Stimulated activated CD4-positive, alpha-beta T cell treated with anti-CD3 and anti-CD28 coated beads, TNF-alpha, amount 100 ng/mL, for 48 hours (primary cell): ENCODE data around the gene FAT4.

Experiments
- DNase-seq, 3 donors: peaks; one replicate each; pipeline ENCODE4 v3.0.0-alpha.2; 2020; ENCODE audit warnings: low read depth in 3 of 3

Gene FAT4

GRCh38 chr4:125317525-125317877 is 2.7 kb downstream of the FAT4 start:
- no peak for DNase-seq

- DNase-seq, result no peak
Measured at GRCh38 chr4:125319311-125319710, 4.6 kb downstream of the FAT4 start.

DNA sequence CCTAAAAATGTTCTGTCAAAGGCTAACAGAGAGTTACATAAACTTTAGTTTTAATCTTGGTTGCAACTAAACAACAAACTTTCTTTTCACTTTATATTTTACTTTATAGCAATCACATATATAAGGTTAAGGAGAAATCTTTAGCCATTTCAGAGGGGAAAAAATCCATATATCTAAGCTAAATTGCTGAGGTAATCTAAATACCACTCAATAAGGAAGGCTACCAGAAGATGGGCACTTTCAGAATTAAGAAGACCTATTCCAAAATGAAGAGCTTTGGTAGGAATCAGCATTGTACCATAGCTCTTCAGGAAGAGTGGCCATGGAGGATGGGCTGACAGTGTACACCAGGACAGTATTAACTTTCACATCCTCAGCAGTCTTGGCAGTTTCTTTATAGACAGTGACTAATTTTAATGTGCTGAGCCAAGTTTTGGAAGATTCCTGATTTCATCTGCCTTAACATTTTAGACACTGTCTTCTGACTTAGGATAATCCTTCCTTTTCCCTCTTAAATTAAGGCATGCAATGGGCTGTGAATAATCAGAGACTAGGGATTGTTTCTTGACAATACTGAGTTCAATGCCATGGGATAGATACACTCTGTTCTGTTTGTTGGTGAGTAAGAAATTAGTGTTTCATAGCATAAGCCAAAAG is 7.1 kb downstream of the FAT4 start:
- DNase-seq, result no peak

DNA sequence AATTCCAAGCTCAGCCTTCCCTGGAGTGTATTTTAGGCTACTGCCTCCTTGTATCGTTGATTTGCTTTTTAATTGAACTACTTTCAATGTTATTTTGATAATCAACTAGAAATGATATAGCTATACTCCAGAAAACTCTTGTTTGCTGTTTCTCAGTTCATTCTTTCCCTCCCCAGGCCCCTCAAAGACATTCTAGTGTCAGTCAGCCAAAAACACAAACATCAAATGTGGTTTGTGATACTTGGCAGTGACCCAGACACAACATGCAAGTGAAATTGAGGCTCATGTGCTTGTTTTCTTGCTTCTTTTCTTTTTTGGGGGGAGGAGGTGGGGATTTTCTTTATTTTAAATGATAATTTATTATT is 7.6 kb downstream of the FAT4 start:
- DNase-seq, result no peak

DNA sequence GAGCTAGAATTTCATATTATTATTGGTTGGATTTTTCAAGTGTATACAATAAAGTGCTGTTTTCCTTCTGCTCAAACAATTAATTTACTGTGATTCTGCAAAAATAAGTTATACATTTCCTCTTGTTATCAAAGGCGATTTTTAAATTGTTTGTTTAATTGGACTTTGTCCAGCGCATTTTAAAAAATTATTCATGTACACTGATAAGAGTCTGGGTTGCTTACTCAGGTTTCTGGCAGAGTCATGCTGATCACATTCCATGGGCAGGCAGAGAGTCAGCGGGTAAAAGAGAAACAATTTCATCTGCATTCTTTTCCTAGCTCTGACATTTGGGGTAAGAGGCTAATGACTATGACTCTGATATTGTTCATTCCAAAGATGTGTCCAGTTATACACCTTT is 8.9 kb downstream of the FAT4 start:
- no peak for DNase-seq

GRCh38 chr4:125325733-125326132 is 11.0 kb downstream of the FAT4 start:
- DNase-seq, result no peak

- DNase-seq, result no peak
Measured at GRCh38 chr4:125331116-125331515, 16.4 kb downstream of the FAT4 start.

DNA sequence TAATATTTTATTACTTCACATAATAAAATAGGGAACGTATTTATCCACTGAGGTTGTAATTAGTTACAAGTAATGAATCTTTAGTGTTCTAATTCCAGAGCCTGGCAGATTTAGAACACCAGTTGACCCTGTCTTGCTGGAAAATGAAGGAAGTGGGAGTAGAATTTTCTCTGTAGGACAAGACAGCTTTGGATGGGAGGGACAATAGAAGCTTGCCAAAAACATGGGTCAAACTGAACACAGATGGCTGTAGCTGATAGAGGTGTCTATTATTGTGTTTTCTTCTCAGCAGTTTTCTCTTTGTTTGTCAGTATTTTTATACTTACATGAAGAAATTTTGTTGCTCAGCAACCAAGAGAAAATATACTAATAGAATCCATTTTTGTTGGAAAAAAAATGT is 20.2 kb downstream of the FAT4 start:
- no peak for DNase-seq

DNA sequence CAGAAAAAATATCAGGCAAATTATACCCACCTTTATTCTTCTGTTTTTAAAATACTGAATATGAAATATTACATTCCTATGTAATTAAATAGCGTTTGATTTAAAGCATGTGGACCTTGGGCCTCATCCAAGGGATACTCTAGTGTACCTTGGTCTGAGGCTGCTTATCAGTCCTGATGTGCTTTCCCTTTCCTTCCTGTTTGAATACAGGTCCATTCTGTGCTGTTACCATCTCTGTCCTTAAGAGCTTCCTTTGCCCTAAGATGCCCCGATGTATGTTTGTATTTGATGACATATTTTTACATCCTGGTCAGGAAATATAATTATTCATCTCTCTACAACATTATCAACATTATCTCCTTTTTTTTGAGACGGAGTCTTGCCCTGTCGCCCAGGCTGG is 24.1 kb downstream of the FAT4 start:
- no peak for DNase-seq

- DNase-seq, result no peak
Measured at GRCh38 chr4:125344198-125344597, 29.4 kb downstream of the FAT4 start.

DNA sequence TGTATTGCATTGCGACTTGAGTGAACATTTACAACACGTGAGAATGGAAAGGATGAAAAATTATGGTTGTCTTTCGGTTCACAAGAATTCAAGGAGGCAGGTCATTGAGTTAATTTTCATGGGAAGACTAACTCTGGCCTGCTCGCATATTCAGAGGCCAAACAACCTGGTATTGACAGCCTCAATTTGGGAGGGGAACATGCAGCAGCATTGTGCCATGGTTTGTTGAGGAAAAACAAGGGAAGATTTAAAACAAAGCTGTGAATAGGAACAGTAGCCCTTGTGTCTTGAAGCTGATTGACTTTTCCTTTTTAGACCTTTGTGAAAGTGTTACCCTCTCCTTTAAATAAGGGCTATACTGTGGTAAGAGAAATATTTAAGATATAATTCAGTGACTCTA is 31.9 kb downstream of the FAT4 start:
- DNase-seq, result no peak

DNA sequence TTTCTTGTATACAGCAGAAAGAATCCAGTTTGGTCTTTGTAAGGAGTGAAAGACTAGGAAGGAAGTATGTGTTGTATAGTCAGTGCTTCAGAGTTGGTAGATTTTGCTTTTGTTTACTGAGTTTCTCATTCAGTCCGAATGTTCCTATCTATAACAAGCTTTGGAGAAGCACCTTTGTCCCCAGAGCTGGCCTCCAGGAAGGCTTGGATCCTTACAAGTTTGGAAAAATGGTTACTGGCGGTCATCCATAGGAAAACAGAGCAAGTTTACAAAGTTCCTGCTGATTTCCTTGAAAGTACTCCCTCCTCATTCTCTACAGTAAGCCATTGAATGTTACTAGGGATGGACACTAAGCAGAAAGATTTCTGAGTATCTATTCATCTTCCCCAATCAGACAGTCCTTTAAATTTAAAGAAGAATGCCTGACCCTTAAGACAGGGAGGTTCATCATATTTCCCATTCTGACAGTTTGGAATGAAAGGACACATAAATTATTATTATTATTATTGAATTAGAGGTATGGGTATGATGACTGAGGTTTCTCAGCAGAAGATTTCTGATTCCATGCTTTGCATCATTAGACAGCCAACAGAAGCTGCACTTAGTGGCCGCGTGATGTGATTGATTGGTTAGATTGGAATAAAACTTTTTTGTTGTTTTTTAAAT is 35.8 kb downstream of the FAT4 start:
- no peak for DNase-seq

- DNase-seq, result no peak
Measured at GRCh38 chr4:125352521-125352920, 37.8 kb downstream of the FAT4 start.

DNA sequence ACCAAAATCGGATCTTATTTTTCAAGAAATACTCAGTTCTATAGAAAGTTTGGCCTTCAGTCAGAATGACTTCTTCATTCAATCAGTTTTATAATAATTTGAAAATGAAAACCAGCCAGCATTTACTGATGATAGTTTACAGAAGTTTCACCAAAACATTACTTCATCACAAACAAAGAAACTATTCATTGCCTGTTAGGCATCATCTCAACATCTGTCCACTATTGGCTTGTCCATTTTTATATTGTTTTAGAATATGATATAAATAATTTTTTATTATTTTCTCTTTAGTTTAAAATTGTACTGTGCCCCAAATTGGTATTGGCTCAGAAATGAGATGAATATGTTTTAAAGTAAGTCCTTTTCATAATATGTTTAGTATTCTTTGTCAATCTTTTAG is 38.4 kb downstream of the FAT4 start:
- DNase-seq, result no peak

GRCh38 chr4:125355791-125356190 is 41.0 kb downstream of the FAT4 start:
- DNase-seq, result no peak

GRCh38 chr4:125357675-125358074 is 42.9 kb downstream of the FAT4 start:
- DNase-seq, result no peak

- no peak for DNase-seq
Measured at GRCh38 chr4:125358453-125358852, 43.7 kb downstream of the FAT4 start.

GRCh38 chr4:125359363-125359762 is 44.6 kb downstream of the FAT4 start:
- no peak for DNase-seq

- DNase-seq, result no peak
Measured at GRCh38 chr4:125359960-125360634, 45.3 kb downstream of the FAT4 start.

DNA sequence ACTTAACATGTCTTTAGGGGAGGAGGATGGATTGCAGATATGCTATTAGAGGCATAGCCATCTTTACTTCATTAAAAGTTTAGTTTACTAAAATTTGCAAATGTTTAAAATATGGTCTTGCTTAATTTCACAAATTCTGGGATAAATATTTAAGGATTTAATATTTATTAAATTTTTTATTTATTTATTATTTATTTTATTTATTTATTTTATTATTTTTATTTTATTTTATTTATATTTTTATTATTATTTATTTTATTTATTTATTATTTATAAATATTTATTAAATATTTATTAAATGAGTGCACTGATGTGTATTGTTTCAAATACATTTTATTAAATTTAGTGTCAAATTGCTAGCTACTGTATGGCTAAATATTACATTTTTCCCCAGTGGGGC is 46.0 kb downstream of the FAT4 start:
- no peak for DNase-seq
